NT2/D1 (cell line): Measurements from ENCODE around the gene SCAMP3.

Experiments
- SUZ12 ChIP-seq: IDR thresholded peaks from 2 replicates; pipeline ENCODE4 v1.6.1; 2011; ENCODE audit not compliant: insufficient read length, insufficient read depth; ENCODE audit errors: extremely low read depth
- ZNF274 ChIP-seq: IDR thresholded peaks from 2 replicates; pipeline ENCODE4 v1.6.1; 2011; ENCODE audit warnings: mild to moderate bottlenecking, low read depth, low read length

GRCh38 chr1:155251566-155251965, 10.6 kb downstream of the SCAMP3 start:
- TF ChIP-seq ZNF274 (no peak), SUZ12 (no peak)
